Suprapubic skin (tissue), 3 donors: ENCODE data around the gene CARF.

Source experiments
- EP300 ChIP-seq: sonication (generic); formaldehyde crosslinking; IDR thresholded peaks from one replicate; pipeline ENCODE4 v1.6.1; 2017; ENCODE audit warnings: antibody characterized with exemption
- POLR2A ChIP-seq, 2 donors: fragments of 450-650 bp; IDR thresholded peaks; one replicate each; pipeline ENCODE4 v1.6.1; 2017; ENCODE audit warnings: antibody characterized with exemption in 2 of 2, mild to moderate bottlenecking in 2 of 2, moderate library complexity in 2 of 2
- TF ChIP-seq, protein P1 (sequence below), 2 donors: fragments of 200-600 bp in 1 of 2; fragments of 450-650 bp in 1 of 2; sonication (generic) in 1 of 2; IDR thresholded peaks; one replicate each; pipeline ENCODE4 v1.5.1; 2016 to 2019; ENCODE audit warnings: antibody characterized with exemption in 2 of 2, mild to moderate bottlenecking in 1 of 2, moderate library complexity in 1 of 2

- TF ChIP-seq, protein P1, sequence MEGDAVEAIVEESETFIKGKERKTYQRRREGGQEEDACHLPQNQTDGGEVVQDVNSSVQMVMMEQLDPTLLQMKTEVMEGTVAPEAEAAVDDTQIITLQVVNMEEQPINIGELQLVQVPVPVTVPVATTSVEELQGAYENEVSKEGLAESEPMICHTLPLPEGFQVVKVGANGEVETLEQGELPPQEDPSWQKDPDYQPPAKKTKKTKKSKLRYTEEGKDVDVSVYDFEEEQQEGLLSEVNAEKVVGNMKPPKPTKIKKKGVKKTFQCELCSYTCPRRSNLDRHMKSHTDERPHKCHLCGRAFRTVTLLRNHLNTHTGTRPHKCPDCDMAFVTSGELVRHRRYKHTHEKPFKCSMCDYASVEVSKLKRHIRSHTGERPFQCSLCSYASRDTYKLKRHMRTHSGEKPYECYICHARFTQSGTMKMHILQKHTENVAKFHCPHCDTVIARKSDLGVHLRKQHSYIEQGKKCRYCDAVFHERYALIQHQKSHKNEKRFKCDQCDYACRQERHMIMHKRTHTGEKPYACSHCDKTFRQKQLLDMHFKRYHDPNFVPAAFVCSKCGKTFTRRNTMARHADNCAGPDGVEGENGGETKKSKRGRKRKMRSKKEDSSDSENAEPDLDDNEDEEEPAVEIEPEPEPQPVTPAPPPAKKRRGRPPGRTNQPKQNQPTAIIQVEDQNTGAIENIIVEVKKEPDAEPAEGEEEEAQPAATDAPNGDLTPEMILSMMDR (IDR thresholded peaks at IDR 0.05), result no peak
- TF ChIP-seq POLR2A (IDR thresholded peaks at IDR 0.05), result no peak
- TF ChIP-seq EP300, result no peak
Observed at GRCh38 chr2:202910698-202911097, 1.4 kb upstream of the CARF start.
